Cardiac fibroblast (primary cell): ENCODE data around the gene CEBPA.

Experiments
- DNase-seq, 2 donors: peaks; one replicate each; pipeline versions ENCODE4 v3.0.0 to v3.0.0-alpha.2; 2010; ENCODE audit warnings: low read depth in 2 of 2
- H3K4me3 ChIP-seq, 2 donors: replicated peaks in 1 of 2; 1 replicate in 1 of 2; 2 replicates in 1 of 2; pipeline ENCODE4 v1.5.1; 2011; ENCODE audit warnings: low read depth in 2 of 2, low read length in 2 of 2, mild to moderate bottlenecking in 2 of 2, moderate library complexity in 1 of 2
- TF ChIP-seq, protein P1 (sequence below): IDR thresholded peaks from one replicate; pipeline ENCODE4 v1.5.1; 2011; ENCODE audit warnings: low read depth, mild to moderate bottlenecking, low read length, inconsistent platforms

CEBPA gene

DNA sequence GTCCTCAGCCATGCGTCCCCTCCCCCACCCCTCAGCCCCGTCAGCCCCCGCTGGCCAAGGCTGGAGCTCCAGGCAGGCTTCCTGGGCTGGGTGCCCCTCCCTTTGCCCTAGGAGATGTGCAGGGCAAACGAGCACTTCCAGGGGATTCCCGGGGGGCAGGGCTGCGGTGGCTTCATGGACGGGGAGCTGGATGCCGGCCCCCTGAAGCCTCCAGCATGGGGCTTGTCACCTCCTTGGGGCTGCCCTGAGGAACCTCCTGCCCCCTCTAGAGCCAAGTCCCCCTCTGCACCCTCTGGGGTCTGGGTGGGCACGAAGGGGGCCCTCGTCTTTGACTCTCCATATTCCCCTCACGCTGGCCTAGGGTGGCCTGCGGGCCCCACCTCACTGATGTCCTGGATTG is 51.3 kb downstream of the CEBPA start:
- TF ChIP-seq, protein P1, sequence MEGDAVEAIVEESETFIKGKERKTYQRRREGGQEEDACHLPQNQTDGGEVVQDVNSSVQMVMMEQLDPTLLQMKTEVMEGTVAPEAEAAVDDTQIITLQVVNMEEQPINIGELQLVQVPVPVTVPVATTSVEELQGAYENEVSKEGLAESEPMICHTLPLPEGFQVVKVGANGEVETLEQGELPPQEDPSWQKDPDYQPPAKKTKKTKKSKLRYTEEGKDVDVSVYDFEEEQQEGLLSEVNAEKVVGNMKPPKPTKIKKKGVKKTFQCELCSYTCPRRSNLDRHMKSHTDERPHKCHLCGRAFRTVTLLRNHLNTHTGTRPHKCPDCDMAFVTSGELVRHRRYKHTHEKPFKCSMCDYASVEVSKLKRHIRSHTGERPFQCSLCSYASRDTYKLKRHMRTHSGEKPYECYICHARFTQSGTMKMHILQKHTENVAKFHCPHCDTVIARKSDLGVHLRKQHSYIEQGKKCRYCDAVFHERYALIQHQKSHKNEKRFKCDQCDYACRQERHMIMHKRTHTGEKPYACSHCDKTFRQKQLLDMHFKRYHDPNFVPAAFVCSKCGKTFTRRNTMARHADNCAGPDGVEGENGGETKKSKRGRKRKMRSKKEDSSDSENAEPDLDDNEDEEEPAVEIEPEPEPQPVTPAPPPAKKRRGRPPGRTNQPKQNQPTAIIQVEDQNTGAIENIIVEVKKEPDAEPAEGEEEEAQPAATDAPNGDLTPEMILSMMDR = no peak
- H3K4me3 ChIP-seq = no peak overlapping the region
- DNase-seq = no peak

DNA sequence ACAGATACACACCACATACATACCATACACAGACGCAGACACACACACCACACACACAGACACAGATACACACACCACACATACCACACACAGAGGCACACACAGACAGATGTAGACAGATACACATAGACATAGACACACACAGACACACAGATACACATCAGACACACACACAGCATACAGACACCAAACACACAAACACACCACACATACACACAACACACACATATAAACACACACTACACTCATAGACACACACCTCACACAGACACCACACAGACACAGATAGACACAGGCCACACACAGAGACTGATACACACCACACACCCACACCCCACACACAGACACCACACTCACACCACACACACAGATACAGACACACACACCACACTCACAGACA is 51.8 kb downstream of the CEBPA start:
- TF ChIP-seq, protein P1 = no peak
- no peak overlapping the region for H3K4me3 ChIP-seq
- DNase-seq = no peak
